ENCODE results near the gene ADCY6.

The ADCY6 gene

DNA sequence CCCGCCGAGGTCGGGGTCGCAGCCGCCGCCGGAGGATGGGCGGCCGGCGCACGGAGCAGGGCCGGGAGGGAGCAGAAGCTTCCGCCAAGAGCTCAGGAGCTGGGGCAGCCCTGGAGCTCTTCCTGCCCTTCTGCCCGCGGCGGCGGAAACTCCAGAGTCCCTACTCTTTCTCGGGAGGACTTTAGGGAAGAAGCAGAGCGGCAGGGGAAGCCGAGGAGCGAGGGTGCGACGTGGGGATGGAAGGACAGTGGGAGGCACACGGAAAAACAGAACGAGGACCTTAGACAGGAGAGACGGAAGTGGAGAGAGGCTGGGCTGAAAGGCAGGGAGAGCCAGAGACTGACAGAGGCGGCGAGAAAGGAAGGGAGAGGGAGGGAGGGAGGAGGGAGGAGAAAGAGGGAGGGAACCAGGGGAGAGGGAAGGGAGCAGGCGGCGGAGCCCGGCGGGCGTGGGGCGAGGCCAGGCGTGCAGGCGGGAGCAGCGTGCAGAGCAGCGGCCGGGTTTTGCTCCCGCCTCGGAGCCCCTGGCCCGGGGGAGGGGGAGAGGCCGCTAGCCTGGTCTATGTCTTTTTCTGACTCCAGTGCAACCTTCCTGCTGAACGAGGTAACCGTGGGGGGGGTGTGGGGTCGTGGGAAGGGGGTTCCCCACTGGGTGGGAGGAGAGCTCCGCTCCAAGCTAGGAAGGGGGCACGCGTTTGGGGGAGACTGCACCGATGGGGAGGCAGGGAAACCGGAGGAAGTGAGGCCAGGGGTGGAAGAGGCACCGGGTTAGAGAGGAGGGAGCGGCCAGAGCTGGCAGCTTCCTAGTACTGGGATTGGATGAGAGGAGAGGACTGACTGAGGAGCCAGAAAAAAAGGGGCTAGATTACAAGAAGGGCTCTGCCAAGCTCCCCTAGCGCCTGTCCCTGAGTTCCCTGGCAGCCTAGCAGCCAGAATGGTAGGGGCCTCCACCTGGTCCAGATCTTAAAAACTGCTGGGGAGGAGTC lies 26.5 kb upstream of the ADCY6 start:
- no peaks in the 10 kb centered on the region for H3K9me3 ChIP-seq (ENCODE audit: insufficient read depth, low read length)
- peak overlapping the region; percentile 72 for H3K4me3 ChIP-seq (ENCODE audit: insufficient read length, low read depth)
- peaks cover 37% of the 10 kb centered on the region for H3K4me1 ChIP-seq (ENCODE audit: insufficient read depth, insufficient read length)
- H3K36me3 ChIP-seq (ENCODE audit: insufficient read depth, insufficient read length, low read length) = peaks cover 1% of the 10 kb centered on the region
- H3K9ac ChIP-seq (ENCODE audit: insufficient read length, low read depth) = peak overlapping the region; percentile 90
- DNase-seq (ENCODE audit: low read depth, low spot score) = peak; percentile 68
- TF ChIP-seq YY1 (IDR thresholded peaks at IDR 0.05; ENCODE audit: insufficient read depth, insufficient read length) = no peak
- no peak for TF ChIP-seq SUZ12 (IDR thresholded peaks at IDR 0.05; ENCODE audit: extremely low read depth, insufficient read depth, insufficient read length)
- TF ChIP-seq ZNF274 (IDR thresholded peaks at IDR 0.05; ENCODE audit: low read depth, low read length) = no peak
- H3K27me3 ChIP-seq (ENCODE audit: insufficient read depth, insufficient read length) = peaks cover 23% of the 10 kb centered on the region

DNA sequence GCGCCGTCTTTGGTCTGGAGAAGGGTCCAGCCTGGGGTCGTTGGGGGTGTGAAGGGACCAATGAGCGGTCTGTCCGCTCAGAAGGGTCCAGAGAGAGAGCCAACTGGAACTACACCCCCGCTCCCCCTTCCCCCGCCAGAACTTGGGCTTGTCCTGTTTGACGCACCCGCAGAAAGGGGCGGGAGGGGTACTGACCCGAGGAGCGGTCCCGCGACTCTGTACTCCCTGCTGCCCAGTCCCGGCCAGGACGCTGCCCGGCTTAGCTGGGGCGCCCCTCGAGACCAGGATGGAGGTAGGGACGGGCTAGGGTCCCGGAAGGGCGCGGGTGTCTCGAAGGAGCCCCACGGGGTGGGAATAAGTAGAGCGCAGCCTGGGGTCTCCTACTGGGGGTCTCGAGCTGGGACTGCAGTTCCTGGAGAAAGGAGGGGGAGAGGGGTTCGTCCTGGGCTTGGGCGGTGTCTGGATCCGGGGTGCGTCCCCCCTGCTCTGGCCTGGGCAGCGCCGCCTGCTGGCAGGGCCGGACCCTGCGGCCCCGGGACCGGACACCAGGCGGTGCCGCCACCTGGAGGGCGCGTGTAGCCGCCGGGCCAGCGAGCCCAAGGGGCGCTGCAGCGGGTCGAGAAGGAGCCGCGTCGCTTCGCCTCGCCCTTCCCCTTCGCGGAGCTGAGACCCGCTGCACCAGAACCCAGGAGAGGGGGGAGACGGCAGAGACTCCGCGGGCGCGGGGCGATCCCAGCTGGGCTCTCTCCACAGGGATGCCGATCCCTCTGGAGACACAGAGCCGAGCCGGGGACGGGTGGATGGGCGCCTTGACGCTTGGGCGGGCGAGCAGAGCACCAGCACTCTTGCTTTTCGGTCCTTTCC lies 25.6 kb upstream of the ADCY6 start:
- peak; percentile 49 for DNase-seq (ENCODE audit: low read depth, low spot score)
- H3K9me3 ChIP-seq (ENCODE audit: insufficient read depth, low read length) = no peaks in the 10 kb centered on the region
- TF ChIP-seq YY1 (IDR thresholded peaks at IDR 0.05; ENCODE audit: insufficient read depth, insufficient read length) = no peak
- no peak for TF ChIP-seq ZNF274 (IDR thresholded peaks at IDR 0.05; ENCODE audit: low read depth, low read length)
- no peak for TF ChIP-seq SUZ12 (IDR thresholded peaks at IDR 0.05; ENCODE audit: extremely low read depth, insufficient read depth, insufficient read length)
- H3K4me1 ChIP-seq (ENCODE audit: insufficient read depth, insufficient read length) = peaks cover 31% of the 10 kb centered on the region
- H3K9ac ChIP-seq (ENCODE audit: insufficient read length, low read depth) = peak overlapping the region; percentile 90
- no peaks in the 10 kb centered on the region for H3K36me3 ChIP-seq (ENCODE audit: insufficient read depth, insufficient read length, low read length)
- H3K4me3 ChIP-seq (ENCODE audit: insufficient read length, low read depth) = peak overlapping the region; percentile 72
- H3K27me3 ChIP-seq (ENCODE audit: insufficient read depth, insufficient read length) = peaks cover 23% of the 10 kb centered on the region

DNA sequence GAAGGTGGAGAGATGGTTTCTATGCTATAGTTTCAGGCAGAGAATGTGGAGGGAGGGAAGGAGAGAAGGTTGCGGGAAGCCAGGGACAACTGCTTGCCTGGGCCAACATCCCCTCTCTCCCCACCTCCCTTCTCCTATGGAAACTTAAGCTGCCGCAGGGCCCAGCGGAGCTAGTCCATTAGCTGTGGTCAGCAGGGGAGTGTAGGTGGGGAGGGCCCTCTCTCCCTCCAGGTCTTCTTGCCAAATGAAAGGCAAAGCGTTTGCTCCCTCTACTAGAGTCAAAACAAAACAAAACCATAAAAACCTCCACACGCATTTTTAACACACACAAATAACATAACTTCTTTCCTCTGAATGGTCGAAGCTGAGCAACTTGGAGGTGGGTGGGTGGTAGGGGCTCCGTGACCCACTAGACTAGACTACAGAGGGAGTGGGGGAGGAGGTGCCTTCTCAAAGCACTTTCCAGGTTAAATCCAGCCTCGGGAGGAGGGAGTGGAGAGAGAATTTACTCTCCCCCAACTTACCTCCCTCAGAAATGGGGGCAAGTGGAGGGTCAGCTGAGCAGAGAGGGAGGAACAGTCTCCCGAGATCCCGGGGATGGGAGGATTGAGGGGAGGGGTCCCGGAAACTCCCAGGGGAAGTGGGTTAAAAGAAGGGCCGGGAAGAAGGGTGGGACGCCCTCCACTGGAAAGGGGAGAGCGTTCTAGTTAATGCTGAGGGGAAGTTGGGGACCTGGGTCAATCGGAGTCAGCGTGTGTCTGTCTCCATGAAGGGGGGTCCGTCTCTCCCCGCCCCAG lies 24.8 kb upstream of the ADCY6 start:
- no peaks in the 10 kb centered on the region for H3K36me3 ChIP-seq (ENCODE audit: insufficient read depth, insufficient read length, low read length)
- H3K4me1 ChIP-seq (ENCODE audit: insufficient read depth, insufficient read length) = peaks cover 30% of the 10 kb centered on the region
- no peaks in the 10 kb centered on the region for H3K9me3 ChIP-seq (ENCODE audit: insufficient read depth, low read length)
- DNase-seq (ENCODE audit: low read depth, low spot score) = peak; percentile 55
- TF ChIP-seq ZNF274 (IDR thresholded peaks at IDR 0.05; ENCODE audit: low read depth, low read length) (no peak), YY1 (IDR thresholded peaks at IDR 0.05; ENCODE audit: insufficient read depth, insufficient read length) (no peak), SUZ12 (IDR thresholded peaks at IDR 0.05; ENCODE audit: extremely low read depth, insufficient read depth, insufficient read length) (no peak)
- peak overlapping the region; percentile 90 for H3K9ac ChIP-seq (ENCODE audit: insufficient read length, low read depth)
- H3K27me3 ChIP-seq (ENCODE audit: insufficient read depth, insufficient read length) = peaks cover 23% of the 10 kb centered on the region
- peak overlapping the region; percentile 72 for H3K4me3 ChIP-seq (ENCODE audit: insufficient read length, low read depth)

DNA sequence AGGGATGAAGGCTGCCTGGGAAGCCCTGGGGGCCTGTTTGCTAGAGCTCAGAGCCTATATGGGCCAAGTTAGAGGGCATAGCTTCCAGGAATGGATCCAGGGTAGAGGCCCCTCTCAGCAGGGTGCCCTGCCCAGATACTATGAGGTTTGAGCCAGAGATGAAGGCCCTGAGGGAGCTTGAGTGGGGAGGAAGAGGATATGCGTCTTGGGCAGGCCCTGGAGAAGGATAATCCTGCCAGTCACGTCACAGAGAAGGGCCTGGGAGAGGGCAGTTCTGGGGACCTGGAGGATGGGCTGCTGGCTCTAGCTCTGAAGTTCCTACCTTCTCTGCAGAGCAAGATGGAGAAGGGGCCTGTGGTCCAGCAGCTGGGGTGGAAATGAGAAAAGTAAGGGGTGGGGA lies 23.5 kb upstream of the ADCY6 start:
- peak overlapping the region; percentile 37 for H3K9ac ChIP-seq (ENCODE audit: insufficient read length, low read depth)
- no peaks in the 10 kb centered on the region for H3K9me3 ChIP-seq (ENCODE audit: insufficient read depth, low read length)
- peaks cover 27% of the 10 kb centered on the region for H3K4me1 ChIP-seq (ENCODE audit: insufficient read depth, insufficient read length)
- DNase-seq (ENCODE audit: low read depth, low spot score) = no peak
- H3K27me3 ChIP-seq (ENCODE audit: insufficient read depth, insufficient read length) = peaks cover 14% of the 10 kb centered on the region
- H3K4me3 ChIP-seq (ENCODE audit: insufficient read length, low read depth) = no peak overlapping the region
- no peaks in the 10 kb centered on the region for H3K36me3 ChIP-seq (ENCODE audit: insufficient read depth, insufficient read length, low read length)
- TF ChIP-seq SUZ12 (IDR thresholded peaks at IDR 0.05; ENCODE audit: extremely low read depth, insufficient read depth, insufficient read length) = no peak
- no peak for TF ChIP-seq ZNF274 (IDR thresholded peaks at IDR 0.05; ENCODE audit: low read depth, low read length)
- no peak for TF ChIP-seq YY1 (IDR thresholded peaks at IDR 0.05; ENCODE audit: insufficient read depth, insufficient read length)

DNA sequence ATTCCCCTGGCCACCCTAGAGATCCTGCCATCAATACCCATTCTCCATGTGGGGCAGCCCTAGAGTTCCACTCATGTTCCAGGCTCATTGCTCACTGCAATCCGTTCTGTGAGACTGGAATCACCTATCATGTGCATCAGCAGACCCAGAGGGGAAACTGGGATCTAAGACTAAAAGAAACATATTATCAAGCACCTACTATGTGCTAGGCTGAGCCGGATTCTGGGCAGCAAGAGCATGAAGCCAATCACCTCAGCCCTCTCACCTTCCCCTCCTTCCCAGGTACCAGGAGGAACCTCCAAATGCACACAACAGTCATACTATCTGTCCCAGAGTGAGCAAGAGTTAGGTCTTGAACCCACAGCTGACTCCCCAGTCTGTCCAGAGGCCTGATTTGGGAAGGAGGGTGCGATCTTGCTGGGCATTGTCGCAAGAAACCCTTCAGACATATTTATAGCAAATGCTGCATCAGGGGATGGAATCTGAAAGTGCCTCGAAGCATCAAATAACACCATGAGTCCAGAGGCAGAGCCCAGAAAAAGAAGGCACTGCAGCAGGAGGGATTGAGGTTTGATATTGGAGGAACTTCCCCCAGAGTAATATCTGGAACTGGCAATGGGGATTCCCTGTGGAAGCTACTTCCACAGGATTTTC lies 22.7 kb upstream of the ADCY6 start:
- DNase-seq (ENCODE audit: low read depth, low spot score) = no peak
- TF ChIP-seq SUZ12 (IDR thresholded peaks at IDR 0.05; ENCODE audit: extremely low read depth, insufficient read depth, insufficient read length) (no peak), ZNF274 (IDR thresholded peaks at IDR 0.05; ENCODE audit: low read depth, low read length) (no peak), YY1 (IDR thresholded peaks at IDR 0.05; ENCODE audit: insufficient read depth, insufficient read length) (no peak)
- Histone ChIP-seq H3K9me3 (ENCODE audit: insufficient read depth, low read length) (no peaks in the 10 kb centered on the region), H3K27me3 (ENCODE audit: insufficient read depth, insufficient read length) (peaks cover 6% of the 10 kb centered on the region), H3K9ac (ENCODE audit: insufficient read length, low read depth) (no peak overlapping the region), H3K4me1 (ENCODE audit: insufficient read depth, insufficient read length) (peaks cover 27% of the 10 kb centered on the region), H3K4me3 (ENCODE audit: insufficient read length, low read depth) (no peak overlapping the region), H3K36me3 (ENCODE audit: insufficient read depth, insufficient read length, low read length) (no peaks in the 10 kb centered on the region)

DNA sequence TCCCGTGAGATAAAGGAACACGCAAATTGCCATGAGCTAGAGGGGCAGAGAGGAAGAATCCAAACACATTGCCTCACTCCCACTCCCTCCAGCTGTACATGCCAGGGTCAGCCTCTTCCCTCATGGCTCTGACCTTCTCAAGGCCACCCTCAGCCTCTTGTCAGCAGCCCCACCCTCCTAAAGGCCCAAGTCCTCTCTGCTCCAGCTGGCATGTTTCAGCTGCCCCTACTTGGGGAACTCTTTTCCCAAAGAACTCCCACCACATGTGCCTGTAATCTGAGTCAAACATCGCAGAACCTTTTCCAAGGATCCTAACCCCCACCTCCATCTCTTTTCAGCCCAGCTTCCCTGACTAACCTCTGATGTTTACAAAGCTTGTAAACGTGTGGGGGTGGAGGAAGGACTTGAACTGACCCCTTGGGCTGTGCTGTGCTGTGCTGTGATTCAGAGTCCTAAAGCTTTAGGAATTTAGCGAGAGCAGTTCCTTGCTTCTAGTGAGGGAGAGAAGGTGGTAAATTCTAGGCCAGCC lies 22.1 kb upstream of the ADCY6 start:
- H3K9me3 ChIP-seq (ENCODE audit: insufficient read depth, low read length) = no peaks in the 10 kb centered on the region
- H3K36me3 ChIP-seq (ENCODE audit: insufficient read depth, insufficient read length, low read length) = no peaks in the 10 kb centered on the region
- peak overlapping the region; percentile 43 for H3K9ac ChIP-seq (ENCODE audit: insufficient read length, low read depth)
- H3K27me3 ChIP-seq (ENCODE audit: insufficient read depth, insufficient read length) = no peaks in the 10 kb centered on the region
- H3K4me1 ChIP-seq (ENCODE audit: insufficient read depth, insufficient read length) = peaks cover 27% of the 10 kb centered on the region
- H3K4me3 ChIP-seq (ENCODE audit: insufficient read length, low read depth) = no peak overlapping the region
- no peak for TF ChIP-seq SUZ12 (IDR thresholded peaks at IDR 0.05; ENCODE audit: extremely low read depth, insufficient read depth, insufficient read length)
- TF ChIP-seq YY1 (IDR thresholded peaks at IDR 0.05; ENCODE audit: insufficient read depth, insufficient read length) = no peak
- TF ChIP-seq ZNF274 (IDR thresholded peaks at IDR 0.05; ENCODE audit: low read depth, low read length) = no peak
- DNase-seq (ENCODE audit: low read depth, low spot score) = peak; percentile 48

Data from NT2/D1 (cell line).